Right cardiac atrium (tissue), 5 donors: ENCODE measurements around the gene RRAD. TPM values are rescaled to one million over a fixed set of nuclear protein-coding genes. Genes with fewer than 3 reads are reported as not detected.

Experiments
- ATAC-seq, 2 donors: fragments of 200-7000 bp; cut with Tn5 transposase; one replicate each; pipeline versions ENCODE4 v1.8.0 to v1.9.1; 2020; ENCODE audit warnings: moderate library complexity in 2 of 2, mild to moderate bottlenecking in 1 of 2
- DNase-seq, 3 donors: peaks; one replicate each; pipeline ENCODE4 v3.0.0-alpha.2; 2020
- H3K27ac ChIP-seq: one replicate; pipeline ENCODE4 v1.5.1; 2013; ENCODE audit warnings: mild to moderate bottlenecking, low read length, control low read depth, moderate library complexity
- H3K27me3 ChIP-seq: one replicate; pipeline ENCODE4 v1.6.1; 2013; ENCODE audit not compliant: control insufficient read depth, insufficient read depth
- H3K4me1 ChIP-seq: one replicate; pipeline ENCODE4 v1.6.1; 2013; ENCODE audit warnings: low read length; ENCODE audit not compliant: control insufficient read depth, insufficient read depth
- H3K4me3 ChIP-seq: one replicate; pipeline ENCODE4 v1.5.1; 2013; ENCODE audit warnings: low read length, control low read depth
- H3K9me3 ChIP-seq: one replicate; pipeline ENCODE4 v1.6.1; 2013; ENCODE audit warnings: low read length; ENCODE audit not compliant: control insufficient read depth
- WGBS: extraction: QIAGEN DNeasy Blood & Tissue Kit; methylation state at CpG from one replicate; pipeline ENCODE4 v1.1.7; 2013; 5-methylcytosine and 5-hydroxymethylcytosine counted together
- intact Hi-C, 4 donors: fragments of 100-400 bp; cut with DNase I; formaldehyde crosslinking; loops; one replicate each; pipeline versions ENCODE4 v1.11.0 to v1.14.0; 2022 to 2023
- polyA plus RNA-seq: library from polyadenylated mRNA; stranded (reverse); fragments of 200-250 nt; gene quantifications from one replicate; pipeline ENCODE4 v1.2.3, GENCODE V29; 2013
- total RNA-seq, 4 donors: library from RNA; stranded (reverse); fragmentation: NEBNext Ultra II Directional; extraction: Animal tissue kit (Norgen Biotek cat#: 25700); gene quantifications; one replicate each; pipeline ENCODE4 v1.2.1, GENCODE V29; 2021
- donor health status: healthy with polysubstance abuse.
- donor health status: DM: no; HTN: yes; CAD: no.
- donor health status: DM: no; HTN: no; CAD: no.
- donor health status: DM: no; HTN: yes; CAD: no; lungs with severe emphysema.
- donor health status: DM: yes; HTN: yes; CAD: no.

RRAD gene
- total and polyA plus RNA-seq, 5 donors, result 135 to 375 (median 143) TPM

GRCh38 chr16:66906916-66907836 lies 18.2 kb downstream of the RRAD start:
- H3K4me3 ChIP-seq, result no peak overlapping the region
- peak in 1 of 2 donors; percentile 13 for ATAC-seq
- H3K9me3 ChIP-seq, result no peaks in the 10 kb centered on the region
- peak overlapping the region; percentile 86 for H3K27ac ChIP-seq
- H3K27me3 ChIP-seq, result no peaks in the 10 kb centered on the region
- WGBS, result 43% methylated on average over 7 of the region's 7 CpGs
- intact Hi-C loops, result no loop called here
- DNase-seq, result peak in 2 of 3 donors; percentile 70 to 71
- peaks cover 3% of the 10 kb centered on the region for H3K4me1 ChIP-seq

- H3K9me3 ChIP-seq, result no peaks in the 10 kb centered on the region
- WGBS, result 62% methylated on average over 11 of the region's 11 CpGs
- intact Hi-C loops, result no loop called here
- H3K27ac ChIP-seq, result peak overlapping the region; percentile 92
- ATAC-seq (peak in 1 of 2 donors; percentile 27), DNase-seq (peak; percentile 58 to 86 (median 86))
- peaks cover 15% of the 10 kb centered on the region for H3K4me1 ChIP-seq
- no peak overlapping the region for H3K4me3 ChIP-seq
- H3K27me3 ChIP-seq, result no peaks in the 10 kb centered on the region
These were observed 19.4 kb downstream of the RRAD start for GRCh38 chr16:66905633-66906539.

- Histone ChIP-seq H3K9me3 (no peaks in the 10 kb centered on the region), H3K4me3 (peak overlapping the region; percentile 4), H3K4me1 (peaks cover 21% of the 10 kb centered on the region), H3K27me3 (no peaks in the 10 kb centered on the region), H3K27ac (peak overlapping the region; percentile 92)
- intact Hi-C loops, result no loop called here
- peak in 2 of 3 donors; percentile 58 to 69 for DNase-seq
- 41% methylated on average over 16 of the region's 16 CpGs for WGBS
- ATAC-seq, result peak in 1 of 2 donors; percentile 3
These were observed 20.3 kb downstream of the RRAD start for GRCh38 chr16:66904846-66905632.

DNA sequence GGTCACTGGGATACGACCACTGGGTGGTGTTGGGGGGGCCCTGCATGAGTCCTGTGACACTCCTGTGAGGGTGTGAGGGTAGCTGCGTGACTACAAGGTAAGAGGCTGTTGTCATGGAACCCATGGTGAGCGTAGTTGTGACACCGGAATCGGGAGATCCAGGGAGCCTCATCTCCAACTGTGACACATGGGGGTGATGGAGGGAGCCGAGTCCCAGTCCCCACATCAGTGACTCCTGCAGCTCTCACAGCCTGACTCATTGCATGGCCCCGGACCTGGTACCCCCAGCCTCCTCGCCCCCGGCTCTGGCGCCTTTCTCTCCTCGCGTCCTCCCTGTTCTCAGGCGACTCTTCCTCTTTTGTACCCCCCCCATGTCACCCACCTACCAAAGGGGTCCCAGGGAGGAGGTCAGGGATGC lies 20.9 kb downstream of the RRAD start:
- DNase-seq, result peak in 1 of 3 donors; percentile 55
- Histone ChIP-seq H3K4me1 (peaks cover 24% of the 10 kb centered on the region), H3K27ac (peak overlapping the region; percentile 92), H3K27me3 (no peaks in the 10 kb centered on the region), H3K4me3 (peak overlapping the region; percentile 4), H3K9me3 (no peaks in the 10 kb centered on the region)
- 70% methylated on average over 13 of the region's 13 CpGs for WGBS
- ATAC-seq, result no peak
- intact Hi-C loops, result no loop called here

DNA sequence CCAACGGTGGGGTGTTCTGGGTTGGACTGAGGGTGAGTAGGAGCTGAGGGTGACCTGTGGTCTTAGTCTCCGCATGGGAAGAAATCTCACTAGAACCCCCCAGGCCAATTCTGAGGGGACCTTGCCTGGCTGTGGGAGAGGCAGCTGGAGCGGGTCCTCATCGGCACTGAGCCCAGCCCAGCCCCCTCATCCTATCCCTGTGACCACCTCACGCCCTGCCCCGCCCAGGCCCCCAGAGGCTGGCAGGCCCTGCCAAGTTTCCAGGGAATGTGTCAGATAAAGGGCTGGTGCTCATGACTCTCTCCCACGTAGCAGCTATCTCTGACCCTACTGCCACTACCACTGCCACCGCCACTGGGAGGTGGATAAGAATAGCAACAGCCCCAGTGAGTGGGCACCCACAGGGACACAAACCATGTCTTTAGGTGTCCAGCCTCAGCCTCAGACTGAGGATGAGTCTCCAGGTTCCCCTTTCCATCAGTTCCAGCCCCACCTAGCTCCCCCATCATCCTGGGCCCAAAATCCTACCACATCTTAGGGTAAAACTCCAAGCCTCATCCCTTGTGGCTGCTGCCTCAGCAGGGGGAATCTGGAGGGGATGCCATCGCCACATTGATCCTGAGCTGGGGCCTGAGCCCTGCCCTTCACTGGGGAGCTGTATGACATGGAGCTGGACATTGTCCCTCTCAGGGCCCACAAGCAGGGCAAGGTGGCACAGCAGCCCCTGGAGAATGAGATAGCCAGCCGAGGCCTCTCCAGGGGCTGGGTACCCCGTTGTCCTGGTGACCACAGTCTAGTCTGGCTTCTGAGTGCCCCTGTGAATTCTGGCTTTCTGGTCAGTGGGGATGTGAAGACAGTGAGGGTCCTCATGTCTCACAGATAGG lies 21.5 kb downstream of the RRAD start:
- intact Hi-C loops, result no loop called here
- Histone ChIP-seq H3K4me1 (peaks cover 28% of the 10 kb centered on the region), H3K27me3 (no peaks in the 10 kb centered on the region), H3K4me3 (no peak overlapping the region), H3K9me3 (no peaks in the 10 kb centered on the region), H3K27ac (peak overlapping the region; percentile 92)
- ATAC-seq, result peak; percentile 72 to 75
- 57% methylated on average over 11 of the region's 11 CpGs for WGBS
- DNase-seq, result peak; percentile 76 to 90 (median 87)

GRCh38 chr16:66902648-66903543 lies 22.4 kb downstream of the RRAD start:
- H3K27ac ChIP-seq, result peak overlapping the region; percentile 82
- WGBS, result 48% methylated on average over 14 of the region's 14 CpGs
- peaks cover 28% of the 10 kb centered on the region for H3K4me1 ChIP-seq
- peak; percentile 54 to 56 for ATAC-seq
- H3K4me3 ChIP-seq, result no peak overlapping the region
- intact Hi-C loops, result no loop called here
- DNase-seq, result peak; percentile 65 to 84 (median 78)
- no peaks in the 10 kb centered on the region for H3K9me3 ChIP-seq
- H3K27me3 ChIP-seq, result no peaks in the 10 kb centered on the region

DNA sequence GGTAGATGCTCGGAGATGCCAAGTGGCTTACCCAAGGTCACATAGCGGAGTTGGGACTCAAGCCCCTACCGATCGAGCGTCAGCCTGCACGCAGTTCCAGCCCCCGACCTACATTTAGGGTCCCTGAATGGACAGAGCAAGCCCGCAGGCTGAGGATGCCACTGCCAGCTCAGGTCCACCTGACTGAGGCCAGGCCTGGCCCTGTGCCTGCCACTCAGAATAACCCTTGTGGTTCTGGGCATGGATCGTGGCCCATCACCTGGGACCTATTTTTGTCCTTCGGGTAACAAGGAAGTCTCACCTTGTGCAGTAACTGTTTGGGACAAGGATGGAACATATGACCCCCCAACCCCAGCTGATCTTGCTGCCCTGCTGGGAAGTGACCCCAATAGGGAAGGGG lies 23.7 kb downstream of the RRAD start:
- intact Hi-C loops, result no loop called here
- WGBS, result 75% methylated on average over 10 of the region's 10 CpGs
- peaks cover 28% of the 10 kb centered on the region for H3K4me1 ChIP-seq
- peak overlapping the region; percentile 98 for H3K27ac ChIP-seq
- no peaks in the 10 kb centered on the region for H3K27me3 ChIP-seq
- DNase-seq, result peak in 1 of 3 donors; percentile 70
- no peak overlapping the region for H3K4me3 ChIP-seq
- no peaks in the 10 kb centered on the region for H3K9me3 ChIP-seq
- ATAC-seq, result no peak

- ATAC-seq, result peak in 1 of 2 donors; percentile 7
- peaks cover 28% of the 10 kb centered on the region for H3K4me1 ChIP-seq
- DNase-seq, result peak in 1 of 3 donors; percentile 66
- 26% methylated on average over 7 of the region's 7 CpGs for WGBS
- H3K27ac ChIP-seq, result peak overlapping the region; percentile 98
- intact Hi-C loops, result no loop called here
- no peaks in the 10 kb centered on the region for H3K27me3 ChIP-seq
- no peaks in the 10 kb centered on the region for H3K9me3 ChIP-seq
- no peak overlapping the region for H3K4me3 ChIP-seq
These were observed 24.5 kb downstream of the RRAD start for GRCh38 chr16:66900721-66901441.
